Astrocyte of the spinal cord (primary cell): ENCODE data around the gene PSD4.

ENCODE experiments used
- DNase-seq: peaks from one replicate; pipeline ENCODE4 v3.0.0; 2011; ENCODE audit warnings: low read depth, low spot score
- H3K4me3 ChIP-seq: 2 replicates; pipeline ENCODE4 v1.5.1; 2011; ENCODE audit warnings: low read depth, mild to moderate bottlenecking, low read length, moderate library complexity
- CTCF ChIP-seq: IDR thresholded peaks from 2 replicates; pipeline ENCODE4 v1.5.1; 2012; ENCODE audit warnings: low read depth, mild to moderate bottlenecking, low read length, inconsistent platforms
- in situ Hi-C: cut with HindIII; loops from 2 replicates; pipeline ENCODE4 v1.10.0; 2017; ENCODE audit warnings: low sequenced_read_pairs

Gene PSD4

GRCh38 chr2:113148606-113149552, 24.9 kb upstream of the PSD4 start:
- no peak for DNase-seq
- in situ Hi-C loops = no loop called here
- no peak for TF ChIP-seq CTCF
- H3K4me3 ChIP-seq = no peak overlapping the region

DNA sequence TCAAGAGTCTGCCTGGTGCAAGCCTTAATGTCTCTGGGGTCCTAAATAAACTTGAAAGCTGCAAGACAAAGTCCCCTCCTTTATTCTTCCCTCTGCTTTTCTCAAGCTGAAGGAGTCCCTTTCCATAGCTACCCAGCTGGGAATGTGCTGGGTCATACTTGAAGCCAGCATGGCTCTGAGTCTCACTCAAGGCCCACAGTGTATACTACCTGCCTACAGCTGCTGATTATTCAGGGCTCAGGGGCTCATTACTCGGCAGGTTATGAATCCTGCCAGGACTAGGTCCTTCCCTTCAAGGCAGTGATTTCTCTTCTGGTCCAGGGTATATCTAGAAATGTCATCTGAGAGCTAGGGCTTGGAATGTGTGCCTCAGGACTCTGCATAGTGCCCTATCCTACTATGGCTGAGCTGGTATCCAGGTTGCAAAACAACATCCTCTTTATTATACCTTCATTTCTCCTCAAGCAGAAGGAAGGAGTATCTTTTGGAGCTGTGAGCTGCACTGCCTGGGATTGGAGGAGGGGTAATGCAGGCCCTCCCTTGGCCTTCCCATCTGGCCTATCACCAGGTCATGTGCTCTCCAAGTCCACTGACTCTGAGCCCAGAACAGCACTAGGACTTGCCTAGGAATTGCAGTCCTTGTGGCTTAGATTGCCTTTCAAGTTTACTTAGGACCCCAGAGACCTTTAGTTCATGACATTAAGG, 24.1 kb upstream of the PSD4 start:
- no peak overlapping the region for H3K4me3 ChIP-seq
- DNase-seq = no peak
- TF ChIP-seq CTCF = no peak
- in situ Hi-C loops = no loop called here

GRCh38 chr2:113150258-113150601, 23.5 kb upstream of the PSD4 start:
- in situ Hi-C loops = no loop called here
- no peak overlapping the region for H3K4me3 ChIP-seq
- TF ChIP-seq CTCF = no peak
- DNase-seq = no peak

GRCh38 chr2:113155331-113155730, 18.4 kb upstream of the PSD4 start:
- H3K4me3 ChIP-seq = no peak overlapping the region
- no peak for DNase-seq
- TF ChIP-seq CTCF = no peak
- in situ Hi-C loops = no loop called here

GRCh38 chr2:113156278-113157117, 17.3 kb upstream of the PSD4 start:
- DNase-seq = peak; percentile 15
- in situ Hi-C loops = no loop called here
- H3K4me3 ChIP-seq = no peak overlapping the region
- TF ChIP-seq CTCF = no peak
